Breast epithelium (tissue), 3 donors: ENCODE data around the gene YAF2.

Experiments used
- POLR2A ChIP-seq: fragments of 450-650 bp; IDR thresholded peaks from one replicate; pipeline ENCODE4 v1.6.1; 2016; ENCODE audit warnings: antibody characterized with exemption, mild to moderate bottlenecking, moderate library complexity
- TF ChIP-seq, protein P1 (sequence below), 3 donors: fragments of 450-650 bp; IDR thresholded peaks; one replicate each; pipeline ENCODE4 v1.5.1; 2016 to 2017; ENCODE audit warnings: antibody characterized with exemption in 3 of 3, mild to moderate bottlenecking in 3 of 3, moderate library complexity in 3 of 3

GRCh38 chr12:42182394-42182793 lies 55.7 kb downstream of the YAF2 start:
- TF ChIP-seq, protein P1, sequence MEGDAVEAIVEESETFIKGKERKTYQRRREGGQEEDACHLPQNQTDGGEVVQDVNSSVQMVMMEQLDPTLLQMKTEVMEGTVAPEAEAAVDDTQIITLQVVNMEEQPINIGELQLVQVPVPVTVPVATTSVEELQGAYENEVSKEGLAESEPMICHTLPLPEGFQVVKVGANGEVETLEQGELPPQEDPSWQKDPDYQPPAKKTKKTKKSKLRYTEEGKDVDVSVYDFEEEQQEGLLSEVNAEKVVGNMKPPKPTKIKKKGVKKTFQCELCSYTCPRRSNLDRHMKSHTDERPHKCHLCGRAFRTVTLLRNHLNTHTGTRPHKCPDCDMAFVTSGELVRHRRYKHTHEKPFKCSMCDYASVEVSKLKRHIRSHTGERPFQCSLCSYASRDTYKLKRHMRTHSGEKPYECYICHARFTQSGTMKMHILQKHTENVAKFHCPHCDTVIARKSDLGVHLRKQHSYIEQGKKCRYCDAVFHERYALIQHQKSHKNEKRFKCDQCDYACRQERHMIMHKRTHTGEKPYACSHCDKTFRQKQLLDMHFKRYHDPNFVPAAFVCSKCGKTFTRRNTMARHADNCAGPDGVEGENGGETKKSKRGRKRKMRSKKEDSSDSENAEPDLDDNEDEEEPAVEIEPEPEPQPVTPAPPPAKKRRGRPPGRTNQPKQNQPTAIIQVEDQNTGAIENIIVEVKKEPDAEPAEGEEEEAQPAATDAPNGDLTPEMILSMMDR (IDR thresholded peaks at IDR 0.05): no peak
- no peak for TF ChIP-seq POLR2A
